ENCODE data around the gene ATG13. TPM values are rescaled to one million over a fixed set of nuclear protein-coding genes. Genes with fewer than 3 reads are reported as not detected.
A peak's percentile ranks its signal among the peaks of the same experiment; 100 is the strongest.
"Not testable (repeated sequence)": the region's sequence is repeated elsewhere in the genome, so short reads cannot be mapped to it uniquely, and the experiment has no call there.

Gene ATG13
- polyA plus RNA-seq, 1 donor from 2014 or later, result 55.7 TPM

DNA sequence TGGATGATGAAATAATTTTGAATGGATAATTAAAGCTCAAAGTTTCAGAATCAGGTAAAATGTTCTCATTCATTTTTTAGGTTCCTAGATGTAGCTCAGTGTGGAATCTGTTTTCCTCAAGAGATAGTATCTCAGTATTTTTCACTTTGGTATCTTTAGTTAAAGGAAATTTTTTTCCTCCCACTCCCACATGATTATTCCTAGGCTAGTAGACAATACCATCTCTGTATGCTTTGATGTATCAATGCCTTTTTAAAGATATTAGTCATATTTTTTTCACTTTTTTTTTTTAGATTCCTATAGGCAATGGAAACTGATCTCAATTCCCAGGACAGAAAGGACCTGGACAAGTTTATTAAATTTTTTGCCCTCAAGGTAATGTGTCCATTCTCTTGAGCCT, 26.6 kb downstream of the ATG13 start:
- H3K9me3 Mint-ChIP-seq, result peaks cover 0 to 2% (median 0%) of the 10 kb centered on the region in 3 donors
- peaks cover 18% of the 10 kb centered on the region for H3K36me3 Mint-ChIP-seq
- no peak overlapping the region for H3K4me3 Mint-ChIP-seq
- no peak overlapping the region for H3K27ac Mint-ChIP-seq
- H3K27me3 Mint-ChIP-seq, result no peaks in the 10 kb centered on the region
- peaks cover 0 to 5% (median 2%) of the 10 kb centered on the region in 3 donors for H3K4me1 Mint-ChIP-seq

DNA sequence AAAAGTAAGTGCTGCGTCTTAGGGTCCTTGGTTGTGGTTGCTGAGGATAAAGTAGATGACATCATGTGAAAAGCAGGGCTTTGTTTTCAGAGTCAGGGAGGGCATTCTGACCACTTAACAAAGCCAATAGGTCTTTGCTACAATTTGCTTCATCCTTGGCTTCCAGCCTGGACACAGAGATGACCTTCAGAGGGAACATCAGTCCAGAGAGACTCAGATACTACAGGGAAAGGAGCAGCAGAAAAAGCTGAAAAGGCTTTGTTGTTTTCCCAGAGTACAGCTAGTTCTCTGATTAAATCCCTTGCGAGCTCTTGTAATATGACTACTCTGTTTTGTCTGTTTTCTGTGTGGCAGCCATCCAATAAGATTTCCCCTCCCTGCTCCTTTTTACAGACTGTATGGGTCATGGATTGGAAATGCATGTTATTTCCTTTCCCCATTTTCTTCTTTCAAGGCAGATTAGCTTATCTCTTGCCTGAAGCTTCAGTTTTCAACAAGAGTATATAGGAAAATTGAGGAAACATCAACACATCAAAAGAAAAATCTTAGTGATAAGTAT, 31.9 kb downstream of the ATG13 start:
- Mint-ChIP-seq H3K4me3 (no peak overlapping the region), H3K27ac (no peak overlapping the region), H3K9me3 (no peaks in the 10 kb centered on the region), H3K27me3 (no peaks in the 10 kb centered on the region), H3K36me3 (peaks cover 7% of the 10 kb centered on the region), H3K4me1 (no peaks in the 10 kb centered on the region)

DNA sequence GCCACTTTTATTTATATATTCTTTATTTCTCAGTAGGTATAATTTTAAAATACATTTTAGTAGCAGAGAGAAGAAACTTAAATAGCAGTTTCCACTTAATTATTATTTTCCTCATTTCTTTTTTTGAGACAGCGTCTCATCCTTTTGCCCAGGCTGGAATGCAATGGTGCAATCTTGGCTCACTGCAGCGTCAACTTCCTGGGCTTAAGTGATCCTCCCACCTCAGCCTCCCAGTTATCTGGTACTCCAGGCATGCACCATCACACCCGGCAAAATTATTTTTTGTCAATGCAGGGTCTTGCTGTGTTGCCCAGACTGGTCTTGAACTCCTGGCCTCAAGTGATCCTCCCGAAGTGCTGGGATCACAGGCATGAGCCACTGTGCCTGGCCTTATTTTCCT, 38.3 kb downstream of the ATG13 start:
- H3K4me1 Mint-ChIP-seq, result no peaks in the 10 kb centered on the region
- no peaks in the 10 kb centered on the region for H3K9me3 Mint-ChIP-seq
- H3K36me3 Mint-ChIP-seq, result peaks cover 2% of the 10 kb centered on the region
- H3K27me3 Mint-ChIP-seq, result no peaks in the 10 kb centered on the region
- H3K4me3 Mint-ChIP-seq, result no peak overlapping the region
- H3K27ac Mint-ChIP-seq, result no peak overlapping the region

DNA sequence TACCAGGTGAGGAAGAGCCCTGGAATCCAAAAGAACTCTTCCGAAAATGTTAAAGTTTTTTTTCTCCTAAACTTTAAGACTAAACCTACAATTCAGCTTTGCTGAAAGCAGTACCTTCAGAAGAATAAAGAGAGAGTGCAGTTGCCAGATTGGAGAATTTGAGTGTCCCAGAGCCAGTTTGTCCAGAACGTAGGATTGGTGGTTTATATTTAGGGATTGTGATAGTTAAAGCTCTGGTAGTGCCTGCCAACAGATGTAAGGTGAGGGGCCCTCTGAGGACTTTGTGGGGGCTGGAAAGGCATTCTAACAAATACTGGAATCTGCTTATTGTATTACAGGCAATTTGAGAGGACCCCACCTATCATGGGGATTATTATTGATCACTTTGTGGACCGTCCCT, 39.8 kb downstream of the ATG13 start:
- Mint-ChIP-seq H3K27me3 (no peaks in the 10 kb centered on the region), H3K9me3 (no peaks in the 10 kb centered on the region), H3K36me3 (peaks cover 2% of the 10 kb centered on the region), H3K4me1 (no peaks in the 10 kb centered on the region), H3K4me3 (no peak overlapping the region), H3K27ac (peak overlapping the region in 1 of 3 donors; percentile 31)

DNA sequence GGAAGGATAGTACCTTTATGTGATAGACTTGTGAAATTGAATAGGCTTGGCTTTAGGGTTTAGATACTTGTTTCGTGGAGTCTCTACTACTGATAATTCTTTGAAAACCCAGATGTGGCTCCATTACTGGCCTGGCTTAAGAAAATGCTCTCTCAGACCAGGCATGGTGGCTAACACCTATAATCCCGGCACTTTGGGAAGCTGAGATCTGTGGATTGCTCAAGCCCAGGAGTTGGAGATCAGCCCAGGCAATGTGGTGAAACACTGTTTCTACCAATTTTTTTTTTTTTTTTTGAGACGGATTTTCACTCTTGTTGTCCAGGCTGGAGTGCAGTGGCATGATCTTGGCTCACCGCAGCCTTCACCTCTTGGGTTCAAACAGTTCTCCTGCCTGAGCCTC, 40.9 kb downstream of the ATG13 start:
- Mint-ChIP-seq H3K27ac (no peak overlapping the region), H3K9me3 (no peaks in the 10 kb centered on the region), H3K27me3 (no peaks in the 10 kb centered on the region), H3K4me3 (no peak overlapping the region), H3K4me1 (no peaks in the 10 kb centered on the region), H3K36me3 (peaks cover 2% of the 10 kb centered on the region)

DNA sequence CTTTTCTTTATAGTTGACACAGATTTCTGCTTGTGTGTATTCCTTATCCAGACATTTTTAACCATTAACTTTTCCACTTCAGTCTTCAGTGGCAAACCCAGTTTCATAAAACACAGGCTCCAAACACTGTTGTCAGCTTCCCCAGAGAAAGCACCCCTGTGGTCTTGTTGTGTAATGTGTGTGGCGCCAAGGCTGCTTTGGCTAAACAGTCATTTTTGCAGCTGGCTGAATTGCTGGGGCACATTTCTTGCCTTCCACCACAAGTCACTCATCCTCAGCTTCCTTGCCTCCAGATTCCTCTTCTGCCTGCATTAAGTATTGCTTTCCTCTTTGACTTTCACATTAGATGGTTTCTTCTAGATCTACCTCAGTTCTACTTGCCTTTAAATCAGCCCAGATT, 42.6 kb downstream of the ATG13 start:
- Mint-ChIP-seq H3K9me3 (no peaks in the 10 kb centered on the region), H3K4me3 (no peak overlapping the region), H3K4me1 (no peaks in the 10 kb centered on the region), H3K36me3 (peaks cover 2% of the 10 kb centered on the region), H3K27me3 (no peaks in the 10 kb centered on the region), H3K27ac (no peak overlapping the region)

DNA sequence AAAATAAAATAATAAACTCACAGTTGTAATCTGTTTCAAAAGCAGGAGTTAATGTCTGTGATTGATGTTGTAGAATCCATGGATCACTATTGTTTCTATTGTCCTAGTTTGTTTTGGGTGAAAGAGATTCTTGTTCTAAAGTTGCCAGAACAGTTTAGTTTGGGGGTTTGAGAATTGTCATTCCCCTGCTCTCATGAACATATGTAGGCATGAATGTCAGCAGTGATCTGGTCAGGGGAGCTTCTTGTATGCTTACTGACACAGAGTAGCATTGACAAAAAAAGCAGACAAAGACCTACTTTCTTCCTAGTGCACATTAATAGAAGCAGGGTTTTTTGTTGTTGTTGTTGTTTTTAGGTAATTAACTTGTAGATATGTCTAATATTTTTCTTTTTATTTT, 44.5 kb downstream of the ATG13 start:
- Mint-ChIP-seq H3K27ac (no peak overlapping the region), H3K4me1 (peaks cover 0 to 2% (median 0%) of the 10 kb centered on the region in 3 donors), H3K4me3 (no peak overlapping the region), H3K36me3 (no peaks in the 10 kb centered on the region), H3K27me3 (no peaks in the 10 kb centered on the region), H3K9me3 (no peaks in the 10 kb centered on the region)

DNA sequence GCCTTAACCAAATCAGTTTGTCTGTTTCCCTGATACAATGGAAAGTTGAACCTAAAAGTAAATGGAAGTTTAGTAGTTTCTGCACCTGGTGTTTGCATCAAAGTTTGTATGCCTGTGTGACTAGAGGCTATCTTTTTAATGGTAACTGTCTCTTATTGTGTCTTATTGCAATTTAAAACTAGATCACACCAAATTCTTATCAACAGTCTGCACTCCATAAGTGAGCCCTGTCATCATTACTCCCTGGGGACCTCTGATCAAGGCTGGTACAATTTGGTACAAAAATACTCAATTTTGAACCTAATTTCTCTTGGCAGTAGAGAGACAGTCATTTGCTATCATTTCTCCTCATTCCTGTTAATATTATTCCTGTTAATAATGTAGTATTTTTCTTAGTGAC, 45.0 kb downstream of the ATG13 start:
- peaks cover 0 to 2% (median 0%) of the 10 kb centered on the region in 3 donors for H3K4me1 Mint-ChIP-seq
- H3K4me3 Mint-ChIP-seq, result no peak overlapping the region
- no peaks in the 10 kb centered on the region for H3K36me3 Mint-ChIP-seq

DNA sequence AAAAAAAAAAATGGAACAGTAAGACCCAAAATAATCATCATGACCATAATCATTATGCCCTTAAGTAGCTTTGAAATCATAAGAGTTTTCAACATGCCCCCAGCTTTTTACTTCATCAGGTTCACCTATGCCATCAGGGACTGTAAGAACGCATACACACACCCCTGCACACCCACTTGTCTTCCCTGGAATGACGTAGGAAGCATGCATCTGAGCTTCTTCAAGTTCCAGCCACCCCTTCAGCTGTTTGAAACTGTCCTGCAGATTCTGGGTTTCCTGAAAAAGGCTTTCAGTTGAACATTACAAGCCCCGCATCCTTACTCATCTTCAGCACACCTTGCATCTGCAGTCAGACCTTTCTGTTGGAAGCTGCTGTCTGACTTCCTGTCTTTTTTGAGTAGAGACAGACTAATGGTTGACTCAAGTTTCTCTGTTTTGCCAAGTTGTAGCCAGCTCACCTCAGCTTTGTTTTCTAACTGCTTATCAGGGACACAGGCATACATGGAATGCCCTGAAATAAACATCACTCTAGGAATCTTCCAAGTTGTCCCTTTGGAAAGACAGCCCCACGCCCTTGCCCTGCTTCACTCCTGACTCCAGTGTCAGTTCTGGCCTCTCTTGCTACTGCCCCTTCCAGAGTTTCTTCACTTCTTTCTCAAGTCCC, 46.1 kb downstream of the ATG13 start:
- no peak overlapping the region for H3K27ac Mint-ChIP-seq
- H3K27me3 Mint-ChIP-seq, result no peaks in the 10 kb centered on the region
- H3K4me3 Mint-ChIP-seq, result no peak overlapping the region
- no peaks in the 10 kb centered on the region for H3K36me3 Mint-ChIP-seq
- peaks cover 0 to 2% (median 0%) of the 10 kb centered on the region in 3 donors for H3K4me1 Mint-ChIP-seq
- H3K9me3 Mint-ChIP-seq, result no peaks in the 10 kb centered on the region

More for the DNA sequence above, 45.0 kb downstream of the ATG13 start:
- H3K27me3 Mint-ChIP-seq, result no peaks in the 10 kb centered on the region
- H3K27ac Mint-ChIP-seq, result no peak overlapping the region
- H3K9me3 Mint-ChIP-seq, result no peaks in the 10 kb centered on the region

DNA sequence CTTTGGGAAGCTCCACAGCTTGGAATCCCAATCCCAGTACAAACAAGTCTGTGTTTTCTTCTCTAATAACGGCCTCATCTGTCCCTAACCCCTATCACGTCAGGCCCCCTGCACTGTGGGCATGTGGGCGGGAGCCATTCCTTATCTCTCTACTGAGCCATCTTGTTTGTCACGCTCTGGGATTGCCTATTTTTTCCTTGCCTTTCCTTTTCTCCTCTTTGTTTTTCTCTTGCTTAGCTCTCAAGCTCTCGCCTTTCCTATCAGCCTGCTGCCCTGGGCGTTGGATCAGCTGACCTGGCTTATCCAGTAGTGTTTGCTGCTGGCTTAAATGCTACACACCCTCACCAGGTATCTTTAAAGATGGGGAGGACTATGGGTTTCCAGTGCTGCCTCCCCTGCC, 47.3 kb downstream of the ATG13 start:
- Mint-ChIP-seq H3K4me1 (peaks cover 0 to 2% (median 0%) of the 10 kb centered on the region in 3 donors), H3K27ac (no peak overlapping the region), H3K9me3 (no peaks in the 10 kb centered on the region), H3K36me3 (peaks cover 2% of the 10 kb centered on the region), H3K4me3 (no peak overlapping the region), H3K27me3 (no peaks in the 10 kb centered on the region)

DNA sequence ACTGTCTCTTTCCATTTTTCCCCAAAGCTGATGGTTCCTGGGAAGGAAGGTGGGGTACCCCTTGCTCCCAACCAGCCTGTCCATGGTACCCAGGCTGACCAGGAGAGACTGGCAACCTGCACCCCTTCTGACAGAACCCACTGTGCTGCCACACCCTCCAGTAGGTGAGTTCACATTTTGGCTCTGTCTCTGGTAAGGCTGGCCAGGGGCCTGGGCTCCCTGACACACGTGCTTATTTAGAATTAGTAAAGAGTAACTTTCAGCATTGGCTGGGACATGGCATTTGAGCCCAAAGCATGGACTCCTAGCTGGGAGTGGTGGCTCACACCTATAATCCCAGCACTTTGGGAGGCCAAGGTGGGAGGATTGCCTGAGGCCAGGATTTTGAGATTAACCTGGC, 48.0 kb downstream of the ATG13 start:
- H3K4me1 Mint-ChIP-seq, result peaks cover 0 to 2% (median 0%) of the 10 kb centered on the region in 3 donors
- no peak overlapping the region for H3K27ac Mint-ChIP-seq
- H3K9me3 Mint-ChIP-seq, result no peaks in the 10 kb centered on the region
- H3K27me3 Mint-ChIP-seq, result no peaks in the 10 kb centered on the region
- no peak overlapping the region for H3K4me3 Mint-ChIP-seq
- peaks cover 2% of the 10 kb centered on the region for H3K36me3 Mint-ChIP-seq

DNA sequence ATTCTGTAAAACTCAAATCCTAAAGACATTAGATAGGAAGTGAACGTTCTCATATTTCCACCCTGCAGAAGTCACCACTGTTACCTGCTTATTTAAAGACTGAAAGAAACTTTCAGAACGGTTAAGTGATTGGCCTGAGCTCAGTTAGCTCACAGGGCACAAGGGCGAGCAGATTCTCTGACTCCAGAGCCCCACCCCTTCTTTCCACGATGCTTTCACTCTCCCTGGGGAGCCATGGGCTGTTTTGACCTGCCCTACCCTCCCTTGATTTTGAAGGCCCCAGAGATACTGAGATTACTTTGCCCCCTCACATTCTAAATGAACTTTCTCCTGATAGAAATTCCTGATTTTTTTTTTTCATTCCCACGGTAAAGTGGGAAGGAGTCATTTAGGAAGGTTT, 49.2 kb downstream of the ATG13 start:
- Mint-ChIP-seq H3K27ac (peak overlapping the region in 1 of 3 donors; percentile 39), H3K4me1 (peaks cover 0 to 5% (median 2%) of the 10 kb centered on the region in 3 donors), H3K4me3 (no peak overlapping the region), H3K9me3 (no peaks in the 10 kb centered on the region), H3K27me3 (no peaks in the 10 kb centered on the region), H3K36me3 (peaks cover 2% of the 10 kb centered on the region)

DNA sequence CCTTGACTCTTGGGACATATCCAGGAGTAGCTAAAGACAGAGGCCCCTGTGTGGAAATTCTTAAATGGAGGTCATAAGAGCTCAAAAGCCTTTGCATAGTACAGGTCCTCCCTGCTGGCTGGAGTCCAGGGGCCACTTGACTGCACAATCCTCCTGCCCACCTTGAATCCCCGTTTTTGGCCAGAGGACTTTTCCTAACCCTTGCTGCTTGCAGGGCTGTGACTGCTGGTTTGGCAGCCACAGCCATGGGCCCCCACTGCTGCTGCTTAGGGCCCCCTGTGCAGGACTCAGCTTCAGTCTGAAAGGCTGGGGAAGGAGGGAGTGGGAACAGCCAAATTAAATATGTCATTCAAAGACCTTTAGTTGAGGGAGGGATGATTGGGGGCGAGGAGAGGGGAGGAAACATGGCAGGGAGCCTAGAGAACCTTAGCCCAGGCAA, 49.7 kb downstream of the ATG13 start:
- no peak overlapping the region for H3K27ac Mint-ChIP-seq
- H3K36me3 Mint-ChIP-seq, result peaks cover 2% of the 10 kb centered on the region
- no peaks in the 10 kb centered on the region for H3K27me3 Mint-ChIP-seq
- no peak overlapping the region for H3K4me3 Mint-ChIP-seq
- no peaks in the 10 kb centered on the region for H3K9me3 Mint-ChIP-seq
- peaks cover 0 to 5% (median 2%) of the 10 kb centered on the region in 3 donors for H3K4me1 Mint-ChIP-seq

DNA sequence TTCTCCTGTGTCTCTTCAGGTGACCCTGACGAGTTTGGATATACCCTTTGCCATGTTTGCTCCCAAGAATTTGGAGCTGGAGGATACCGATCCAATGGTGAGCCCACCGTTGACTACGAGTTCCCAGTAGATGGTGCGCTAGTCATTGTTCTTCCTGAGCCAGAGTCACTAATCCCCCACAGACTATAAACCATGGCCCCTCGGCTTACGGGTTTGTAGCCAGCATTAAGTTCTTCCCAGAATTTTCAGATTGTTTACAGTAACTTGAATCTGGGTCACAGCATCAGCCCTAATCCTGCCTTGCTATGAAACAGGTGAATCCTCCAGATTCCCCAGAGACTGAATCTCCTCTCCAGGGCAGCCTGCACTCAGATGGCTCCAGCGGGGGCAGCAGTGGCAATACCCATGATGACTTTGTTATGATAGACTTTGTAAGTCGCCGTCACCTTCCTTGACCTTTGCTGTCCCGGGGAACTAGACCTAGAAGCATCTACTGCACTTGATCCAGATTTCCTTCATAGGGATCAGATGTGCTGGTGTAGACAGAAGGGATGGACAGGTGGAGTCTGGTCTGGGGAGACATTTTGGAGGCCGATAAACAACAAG, 51.2 kb downstream of the ATG13 start:
- Mint-ChIP-seq H3K4me3 (no peak overlapping the region), H3K4me1 (peaks cover 0 to 5% (median 2%) of the 10 kb centered on the region in 3 donors), H3K9me3 (no peaks in the 10 kb centered on the region), H3K27ac (peak overlapping the region in 1 of 3 donors; percentile 83), H3K36me3 (peaks cover 4% of the 10 kb centered on the region), H3K27me3 (no peaks in the 10 kb centered on the region)

DNA sequence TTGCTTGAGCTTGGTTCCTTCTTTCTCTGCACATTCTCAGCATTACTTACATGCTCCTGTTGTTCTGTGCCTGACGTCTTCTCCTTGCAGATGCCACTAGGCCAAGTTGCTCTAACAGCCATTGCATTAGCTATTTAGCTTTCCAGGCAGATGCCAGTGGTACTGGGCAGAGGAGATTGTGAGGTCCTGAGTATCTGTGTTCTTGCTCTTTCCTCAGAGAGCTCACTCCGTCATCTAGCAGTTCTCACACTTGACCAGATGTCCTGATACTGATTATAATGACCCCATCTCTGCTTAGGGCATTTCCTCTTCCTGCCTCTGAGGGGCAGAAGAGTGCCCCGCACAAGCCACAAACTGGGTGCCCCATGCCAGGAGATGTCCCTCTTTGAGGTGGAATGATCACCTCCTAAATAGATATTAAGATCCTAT, 52.4 kb downstream of the ATG13 start:
- H3K4me1 Mint-ChIP-seq, result peaks cover 4 to 9% (median 7%) of the 10 kb centered on the region in 3 donors
- H3K27me3 Mint-ChIP-seq, result no peaks in the 10 kb centered on the region
- no peak overlapping the region for H3K4me3 Mint-ChIP-seq
- H3K27ac Mint-ChIP-seq, result no peak overlapping the region
- H3K36me3 Mint-ChIP-seq, result peaks cover 4% of the 10 kb centered on the region
- no peaks in the 10 kb centered on the region for H3K9me3 Mint-ChIP-seq

DNA sequence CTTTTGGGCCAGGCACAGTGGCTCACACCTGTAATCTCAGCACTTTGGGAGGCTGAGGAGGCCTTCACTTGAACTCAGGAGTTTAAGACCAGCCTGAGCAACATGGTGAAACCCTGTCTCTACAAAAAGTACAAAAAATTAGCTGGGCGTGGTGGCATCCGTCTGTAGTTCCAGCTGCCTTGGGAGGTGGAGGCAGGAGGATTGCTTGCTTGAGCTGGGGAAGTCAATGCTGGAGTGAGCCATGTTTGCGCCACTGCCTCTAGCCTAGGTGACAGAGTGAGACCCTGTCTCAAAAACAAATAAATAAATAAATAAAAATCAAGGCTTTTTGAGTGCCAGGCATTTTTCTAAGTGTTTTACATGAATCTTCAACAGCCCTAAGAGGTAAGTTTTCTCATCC, 53.2 kb downstream of the ATG13 start:
- H3K36me3 Mint-ChIP-seq, H3K9me3 Mint-ChIP-seq, H3K27me3 Mint-ChIP-seq, H3K4me3 Mint-ChIP-seq: not testable (repeated sequence)
- peaks cover 8 to 12% (median 11%) of the 10 kb centered on the region in 3 donors for H3K4me1 Mint-ChIP-seq
- peak overlapping the region in 2 of 3 donors; percentile 67 to 76 for H3K27ac Mint-ChIP-seq

Measured in IgD-negative memory B cell (primary cell).